HG03139 (cell line): ENCODE measurements around the gene DGKD.
"Not testable (repeated sequence)": the region's sequence is repeated elsewhere in the genome, so short reads cannot be mapped to it uniquely, and the experiment has no call there.

Source experiments
- ATAC-seq: cut with Tn5 transposase; IDR thresholded peaks from one replicate; pipeline ENCODE4 v1.9.1; 2021; ENCODE audit not compliant: unreplicated experiment

The DGKD gene

DNA sequence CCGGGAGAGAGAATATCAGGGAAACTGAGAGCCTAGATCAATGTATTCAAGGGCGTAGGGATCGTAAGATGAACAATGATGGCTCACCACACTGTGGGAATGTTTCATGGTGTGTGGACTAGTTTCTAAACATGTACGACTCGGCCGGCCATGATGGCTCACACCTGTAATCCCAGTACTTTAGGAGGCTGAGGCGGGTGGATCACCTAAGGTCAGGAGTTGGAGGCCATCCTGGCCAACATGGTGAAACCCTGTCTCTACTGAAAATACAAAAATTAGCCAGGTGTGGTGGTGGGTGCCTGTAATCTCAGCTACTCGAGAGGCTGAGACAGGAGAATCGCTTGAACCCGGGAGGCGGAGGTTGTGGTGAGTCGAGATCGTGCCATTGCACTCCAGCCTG is 18.2 kb upstream of the DGKD start:
- ATAC-seq = not testable (repeated sequence)

DNA sequence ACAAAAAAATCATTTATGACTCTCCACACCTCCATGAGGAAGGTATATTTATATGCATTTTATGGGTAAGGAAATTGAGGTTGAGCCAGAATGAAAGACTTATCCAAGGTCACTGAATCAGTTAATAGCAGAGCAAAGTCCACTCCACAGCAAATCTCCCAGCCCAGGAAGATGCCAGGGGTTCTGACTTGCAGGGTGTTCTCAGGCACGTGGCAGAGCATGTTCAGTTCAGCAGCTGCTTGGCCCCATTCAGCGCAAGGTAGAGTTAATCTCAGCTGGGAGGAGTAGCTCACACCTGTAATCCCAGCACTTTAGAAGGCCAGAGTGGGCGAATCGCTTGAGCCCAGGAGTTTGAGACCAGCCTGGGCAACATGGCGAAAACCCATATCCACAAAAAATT is 17.8 kb upstream of the DGKD start:
- ATAC-seq = no peak

DNA sequence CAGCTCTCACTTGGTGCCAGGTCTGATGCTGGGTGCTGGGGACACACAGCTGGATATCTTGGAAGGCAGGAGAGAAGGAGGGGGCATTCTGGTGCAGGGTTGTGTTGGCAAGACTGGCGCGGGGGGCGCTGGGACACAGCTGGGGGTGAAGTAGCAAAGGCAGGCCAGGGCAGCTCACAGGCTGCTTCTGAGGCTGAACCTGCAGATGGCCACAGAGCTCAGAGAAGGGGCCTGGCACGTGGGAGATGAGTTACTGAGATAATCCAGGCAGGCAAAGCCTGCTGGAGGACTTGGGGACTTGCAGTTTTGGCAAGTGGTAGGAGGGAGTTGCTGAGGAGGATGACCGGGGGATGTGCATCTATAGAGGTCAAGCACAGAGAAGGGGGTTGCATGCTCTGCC is 16.2 kb upstream of the DGKD start:
- no peak for ATAC-seq

DNA sequence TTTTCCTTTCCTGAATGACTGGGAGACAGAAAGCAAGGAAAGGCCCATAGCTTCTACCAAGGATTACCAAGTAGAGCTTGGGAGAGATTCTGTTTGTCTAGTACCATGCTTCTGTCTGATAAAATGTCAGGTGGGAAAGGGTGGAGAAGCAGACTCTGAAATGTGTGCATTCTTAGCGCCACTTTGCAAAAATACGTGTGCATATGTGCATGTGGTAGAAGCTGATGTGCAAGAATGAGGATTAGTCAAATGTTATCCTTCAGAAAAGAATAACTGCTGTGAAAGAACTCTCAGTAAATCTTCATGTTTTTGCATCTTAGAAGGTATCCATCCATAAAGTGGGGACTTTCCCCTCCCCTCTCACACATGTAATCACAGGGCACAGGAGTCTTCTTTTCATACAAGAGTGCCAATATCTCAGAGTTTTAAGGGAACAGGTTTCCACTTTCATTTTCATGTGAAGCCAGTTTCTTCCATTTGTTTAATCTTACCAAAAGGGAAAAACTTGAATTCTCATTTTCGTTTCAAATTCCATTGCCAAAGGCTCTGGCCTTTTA is 15.4 kb upstream of the DGKD start:
- no peak for ATAC-seq

DNA sequence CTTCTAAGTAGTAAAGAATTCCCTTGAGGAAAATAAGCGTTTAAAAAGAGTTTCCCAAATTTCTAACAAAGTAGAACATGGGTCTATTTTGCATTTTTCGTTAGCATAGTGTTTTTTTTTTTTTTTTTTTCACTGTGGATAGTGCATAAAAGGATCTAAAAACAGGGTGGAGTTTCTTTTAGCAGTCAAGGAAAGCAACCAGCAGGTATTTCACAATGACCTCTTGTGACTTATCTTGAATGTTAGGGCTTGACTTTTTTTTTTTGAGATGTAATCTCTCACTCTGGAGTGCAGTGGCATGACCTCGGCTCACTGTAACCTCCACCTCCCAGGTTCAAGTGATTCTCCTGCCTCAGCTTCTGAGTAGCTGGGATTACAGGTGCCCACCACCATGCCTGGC is 14.9 kb upstream of the DGKD start:
- ATAC-seq = no peak

DNA sequence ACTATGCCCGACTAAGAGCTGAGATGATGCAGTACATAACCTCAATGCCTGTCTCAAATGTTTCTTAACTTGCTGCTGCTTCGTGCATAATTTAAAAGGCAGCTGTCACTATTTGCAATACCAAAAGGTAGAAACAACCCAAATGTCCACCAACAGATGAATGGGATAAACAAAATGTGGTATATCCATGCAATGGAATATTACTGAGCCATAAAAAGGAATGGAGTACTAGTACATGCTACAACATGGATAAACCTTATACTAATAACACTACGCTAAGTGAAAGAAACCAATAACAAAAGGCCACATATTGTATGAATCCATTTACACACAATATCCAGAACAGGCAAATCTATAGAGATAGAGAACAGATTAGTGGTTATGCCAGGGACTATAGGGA is 13.0 kb upstream of the DGKD start:
- no peak for ATAC-seq

DNA sequence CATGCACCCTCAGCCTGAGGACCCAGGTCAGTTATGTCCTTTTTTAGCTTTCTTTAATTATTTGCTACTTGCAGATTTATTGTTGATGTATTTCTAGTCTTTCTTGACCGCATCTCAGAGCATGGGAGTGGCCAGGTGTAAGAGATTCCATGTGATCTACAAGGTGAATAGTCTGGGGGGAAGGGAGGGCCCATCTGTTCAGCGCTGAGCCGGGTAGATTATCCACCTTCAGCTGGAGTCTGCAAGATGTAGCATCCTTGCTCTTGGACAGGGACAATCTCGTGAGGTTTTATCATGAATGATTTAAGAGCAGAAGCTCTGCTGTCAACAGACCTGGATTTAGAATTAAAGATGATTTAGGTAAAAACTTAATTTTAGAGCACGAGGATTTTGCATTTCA is 12.0 kb upstream of the DGKD start:
- no peak for ATAC-seq

DNA sequence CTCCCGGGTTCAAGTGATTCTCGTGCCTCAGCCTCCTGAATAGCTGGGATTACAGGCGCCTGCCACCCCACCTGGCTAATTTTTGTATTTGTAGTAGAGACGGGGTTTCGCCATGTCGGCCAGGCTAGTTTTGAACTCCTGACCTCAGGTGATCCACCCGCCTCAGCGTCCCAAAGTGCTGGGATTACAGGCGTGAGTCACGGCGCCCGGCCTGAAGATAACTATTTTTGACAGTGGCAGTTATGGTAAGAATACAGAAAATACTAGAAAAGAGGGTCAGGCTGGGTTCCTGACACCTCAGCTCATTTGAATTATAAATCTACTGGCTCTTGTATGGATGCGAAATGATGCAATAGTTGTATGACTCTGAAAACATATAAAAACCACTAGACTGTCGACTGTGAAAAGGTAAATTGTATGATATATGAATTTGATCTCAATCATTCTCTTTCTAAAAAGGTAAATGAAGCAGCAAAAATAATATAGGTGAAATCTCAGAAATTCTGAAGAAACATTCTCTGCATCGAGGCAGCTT is 11.1 kb upstream of the DGKD start:
- ATAC-seq = no peak

DNA sequence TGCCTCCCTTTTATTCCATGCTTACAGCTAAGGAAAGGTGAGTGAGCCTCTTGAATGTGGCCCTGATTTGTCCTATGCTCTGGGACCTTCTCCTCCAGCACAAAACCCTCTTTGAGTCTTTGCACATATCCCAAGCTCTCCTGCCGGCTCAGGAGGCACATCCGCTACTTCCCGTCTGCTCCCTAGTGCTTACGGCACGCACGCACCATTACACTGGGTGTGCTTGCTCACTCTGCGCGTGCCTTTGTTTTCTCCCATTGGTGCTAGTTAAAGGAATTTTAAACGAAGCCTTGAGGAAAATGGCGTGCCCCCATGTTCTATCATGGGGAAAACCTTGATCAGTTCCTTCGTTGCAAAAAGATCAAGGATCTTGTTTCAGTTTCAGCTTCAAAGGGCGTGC is 7.9 kb upstream of the DGKD start:
- ATAC-seq = no peak

DNA sequence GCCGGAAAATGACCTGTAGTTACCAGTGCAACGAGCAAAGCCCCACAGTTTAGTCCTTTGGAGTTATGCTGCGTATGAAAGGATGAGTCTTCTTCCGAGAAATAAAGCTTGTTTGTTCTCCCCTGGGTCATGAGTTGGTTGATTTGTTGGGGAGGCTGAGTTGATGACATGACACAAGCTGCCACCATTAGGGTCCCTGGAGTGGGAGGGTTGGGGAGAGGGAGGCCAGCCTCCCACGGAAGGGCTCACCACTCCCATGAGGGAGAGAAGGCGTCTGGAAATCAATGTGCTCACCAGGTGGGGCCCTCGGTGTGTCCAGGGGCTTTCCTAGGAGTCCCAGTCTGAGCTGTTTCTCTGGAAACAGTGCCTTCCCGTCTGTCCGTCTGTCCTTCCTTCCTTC is 7.4 kb upstream of the DGKD start:
- ATAC-seq = no peak

DNA sequence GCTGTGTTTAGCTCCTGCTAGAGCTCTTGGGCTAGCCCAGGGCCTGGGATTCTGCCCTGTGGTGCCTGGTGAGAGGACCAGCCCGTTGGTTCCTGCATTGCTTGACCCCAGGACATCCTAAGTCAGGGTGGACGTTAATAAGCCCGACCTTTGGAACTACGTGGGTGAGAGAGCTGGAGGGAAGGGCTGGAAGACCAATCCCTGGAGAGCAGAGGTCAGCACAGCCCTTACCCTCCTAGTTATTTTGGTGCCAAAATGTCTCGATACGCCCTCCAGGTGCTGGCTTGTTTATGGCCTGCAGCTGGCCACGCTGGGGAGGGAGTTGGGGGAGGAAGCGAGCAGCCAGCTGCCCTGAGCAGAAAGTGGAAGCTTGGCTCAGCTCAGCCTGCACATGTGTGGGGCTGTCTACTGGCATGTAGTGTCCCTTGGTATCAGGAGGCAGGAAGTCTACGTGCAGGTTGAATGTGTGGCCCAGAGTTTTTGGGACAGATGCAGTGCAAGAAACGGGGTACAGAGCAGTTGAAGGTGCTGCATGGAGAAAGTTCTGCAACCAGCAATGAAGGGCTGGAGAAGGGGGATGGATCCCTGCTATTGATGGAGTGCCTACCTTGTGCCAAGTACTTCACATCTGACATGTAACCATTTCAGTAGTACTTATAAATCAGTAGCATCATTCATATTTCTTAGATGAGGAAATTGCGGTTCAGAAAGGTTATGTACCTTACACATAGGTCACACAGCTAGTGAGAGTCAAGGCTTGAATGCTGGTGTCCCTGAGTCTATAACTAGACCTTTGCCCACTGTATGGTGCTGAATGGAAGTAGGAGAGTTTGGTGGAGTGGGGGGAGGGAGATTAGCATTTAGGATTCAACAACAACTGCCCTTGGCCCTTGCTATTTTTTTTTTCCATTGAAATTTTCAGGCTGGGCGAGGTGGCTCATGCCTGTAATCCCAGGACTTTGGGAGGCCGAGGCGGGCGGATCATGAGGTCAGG is 5.0 kb upstream of the DGKD start:
- ATAC-seq = no peak

DNA sequence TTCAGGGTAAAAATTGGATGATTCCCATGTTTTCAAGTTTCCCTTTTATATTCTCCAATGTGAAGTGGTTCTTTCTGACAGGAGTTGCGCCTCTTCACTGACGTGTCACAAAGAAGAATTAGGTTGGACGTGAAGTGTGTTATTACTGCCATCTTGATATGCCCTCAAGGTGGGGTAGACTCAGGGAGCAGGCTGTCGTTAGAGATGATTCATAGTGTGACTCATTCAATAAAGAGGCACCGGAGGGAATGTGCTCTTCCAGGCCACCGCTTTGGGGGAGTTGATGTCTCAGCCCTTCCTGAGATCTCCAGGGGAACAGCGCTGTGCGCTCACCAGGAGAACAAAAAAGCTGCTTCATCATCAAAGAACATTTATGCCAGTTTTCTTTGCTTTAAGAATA is 3.6 kb upstream of the DGKD start:
- no peak for ATAC-seq

DNA sequence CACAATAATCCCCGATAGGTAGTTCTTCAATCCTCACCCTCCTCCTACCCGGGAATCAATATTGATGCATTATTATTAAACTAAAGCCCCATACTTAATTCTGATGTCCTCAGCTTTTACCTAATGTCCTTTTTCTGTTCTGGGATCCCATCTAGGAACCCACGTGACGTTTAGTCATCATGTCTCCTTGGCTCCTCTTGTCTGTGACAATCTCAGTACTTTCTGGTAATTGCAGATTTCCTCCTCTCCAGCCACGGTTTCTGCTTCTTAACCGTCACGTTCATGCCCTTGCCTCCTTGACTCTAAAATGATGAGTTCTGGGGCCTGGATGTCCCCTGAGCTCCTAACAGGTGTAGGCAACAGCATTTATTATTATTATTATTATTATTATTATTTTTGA is 2.9 kb upstream of the DGKD start:
- ATAC-seq = no peak

DNA sequence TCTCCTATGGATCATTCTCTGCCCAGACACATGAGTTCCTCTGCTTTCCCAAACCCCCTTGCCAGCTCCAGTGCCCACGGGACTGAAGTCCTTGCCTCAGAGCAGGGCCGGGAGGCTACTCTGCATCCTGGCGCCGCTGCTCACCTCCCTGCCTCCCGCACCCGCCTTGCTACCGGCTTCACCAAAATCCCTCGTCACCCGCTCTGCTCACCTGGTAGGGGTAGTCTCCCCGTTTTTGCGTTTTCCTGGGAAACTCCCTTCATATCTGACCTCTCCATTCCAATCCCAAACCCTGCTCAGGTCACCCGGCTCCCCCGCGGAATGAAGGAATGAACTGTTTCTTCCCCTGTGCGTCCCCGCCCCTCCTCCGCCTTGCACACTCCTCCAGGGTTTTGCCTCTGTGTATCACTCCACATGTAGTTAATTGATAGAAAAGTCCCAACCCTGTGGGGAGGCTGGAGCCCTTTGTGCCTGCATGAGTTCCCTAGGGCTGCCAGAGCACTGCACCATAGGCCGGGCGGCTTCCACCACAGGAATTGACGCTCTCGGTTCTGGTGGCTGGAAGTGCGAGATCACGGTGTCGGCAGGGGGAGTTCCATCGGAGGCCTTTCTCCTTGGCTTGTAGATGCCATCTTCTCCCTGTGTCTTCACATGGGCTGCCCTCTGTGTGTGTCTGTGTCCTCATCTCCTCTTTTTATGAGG is 2.0 kb upstream of the DGKD start:
- no peak for ATAC-seq

DNA sequence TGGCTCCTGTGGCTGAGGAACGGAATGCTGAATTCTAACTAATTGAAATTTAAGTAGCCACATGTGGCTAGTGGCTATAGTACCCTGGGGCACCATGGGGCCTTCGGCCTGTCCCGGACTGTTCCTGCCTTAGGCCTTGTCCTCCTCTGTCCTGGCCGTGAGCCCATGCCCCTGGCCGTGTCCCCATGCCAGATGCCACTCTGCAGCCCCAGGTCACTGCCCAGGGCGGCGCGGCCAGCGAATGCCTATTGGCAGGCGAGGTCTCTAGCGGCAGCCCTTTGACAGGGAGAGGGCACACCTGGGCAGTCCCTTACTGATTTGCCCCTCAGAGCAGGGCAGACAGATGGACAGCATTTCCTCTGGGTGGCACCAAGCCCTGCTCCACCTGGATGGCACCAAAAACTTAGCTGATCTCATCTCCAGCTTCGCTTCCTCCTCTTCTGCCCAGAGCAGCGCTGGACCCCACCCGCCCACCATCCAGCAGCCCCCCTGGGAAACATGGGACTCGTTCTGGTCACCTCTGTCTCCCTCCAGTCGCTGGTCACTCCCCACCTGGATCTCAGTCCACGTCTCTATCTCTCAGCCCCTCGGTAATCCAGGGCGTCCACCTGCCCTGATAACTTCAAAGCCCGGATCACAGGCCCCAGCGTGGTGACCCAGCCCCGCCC is 1.1 kb upstream of the DGKD start:
- ATAC-seq = peak; percentile 4

DNA sequence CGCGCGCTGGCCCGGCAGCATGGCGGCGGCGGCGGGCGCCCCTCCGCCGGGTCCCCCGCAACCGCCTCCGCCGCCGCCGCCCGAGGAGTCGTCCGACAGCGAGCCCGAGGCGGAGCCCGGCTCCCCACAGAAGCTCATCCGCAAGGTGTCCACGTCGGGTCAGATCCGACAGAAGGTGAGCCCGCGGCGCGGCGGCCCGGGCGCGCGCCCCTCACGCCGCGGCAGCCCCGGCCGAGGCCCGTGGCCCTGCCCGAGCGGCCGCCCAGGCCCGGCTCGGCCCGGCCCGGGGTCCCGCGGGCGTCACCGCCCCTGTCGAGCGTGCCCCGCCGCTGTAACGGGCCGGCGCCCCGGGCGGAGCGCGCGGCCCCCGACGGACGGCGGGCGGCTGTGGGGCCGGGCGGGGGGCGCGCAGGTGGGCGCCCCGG is 218 bp downstream of the DGKD start:
- ATAC-seq = peak; percentile 7

DNA sequence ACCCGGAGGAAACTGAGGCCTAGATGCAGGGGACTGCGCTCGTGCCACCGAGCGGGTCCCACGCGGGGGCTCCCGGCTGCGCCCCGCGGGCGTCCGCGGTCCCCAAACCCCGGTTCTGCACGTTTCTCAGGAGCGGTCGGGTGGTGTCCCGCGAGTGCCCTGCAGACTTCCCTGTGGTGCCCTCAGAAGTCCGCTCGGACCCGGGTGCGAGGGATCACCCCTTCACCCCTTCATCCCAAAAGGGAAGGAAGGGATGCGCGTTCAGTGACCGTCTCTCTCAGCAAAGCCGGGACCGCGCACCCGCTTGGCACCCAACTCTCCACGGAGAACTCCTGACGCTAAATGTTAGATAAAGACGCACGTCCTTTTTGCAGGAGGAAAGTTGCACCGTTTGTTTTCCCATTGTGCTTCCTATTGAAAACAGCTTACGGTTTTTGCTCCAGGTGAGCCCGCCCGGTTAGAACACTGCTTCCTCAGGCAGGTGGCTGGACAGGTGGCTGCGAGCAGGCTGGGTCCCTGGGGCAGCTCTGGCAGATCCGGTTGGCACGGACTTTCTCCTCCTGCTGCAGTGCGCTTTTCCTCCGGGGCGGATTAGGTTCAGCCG is 779 bp downstream of the DGKD start:
- peak; percentile 5 for ATAC-seq

DNA sequence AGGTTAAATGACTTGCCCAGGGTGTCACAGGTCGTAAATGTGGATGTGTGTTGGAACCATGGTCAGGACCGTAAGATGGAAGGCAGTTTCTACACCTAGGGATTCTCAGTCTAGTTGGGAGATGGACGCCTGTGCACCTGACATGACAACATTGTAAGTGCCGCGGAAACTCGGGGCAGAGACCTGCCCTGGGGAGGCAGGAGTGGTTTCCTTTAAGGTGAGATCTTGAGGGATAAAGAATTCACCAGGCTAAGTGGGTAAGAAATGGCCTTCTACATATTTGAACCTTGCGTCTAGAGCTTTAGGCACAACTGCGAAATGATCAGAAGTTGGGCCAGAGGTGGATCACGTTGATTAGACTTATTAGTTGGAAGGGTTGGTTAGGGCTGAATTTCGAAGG is 1.6 kb downstream of the DGKD start:
- ATAC-seq = no peak

DNA sequence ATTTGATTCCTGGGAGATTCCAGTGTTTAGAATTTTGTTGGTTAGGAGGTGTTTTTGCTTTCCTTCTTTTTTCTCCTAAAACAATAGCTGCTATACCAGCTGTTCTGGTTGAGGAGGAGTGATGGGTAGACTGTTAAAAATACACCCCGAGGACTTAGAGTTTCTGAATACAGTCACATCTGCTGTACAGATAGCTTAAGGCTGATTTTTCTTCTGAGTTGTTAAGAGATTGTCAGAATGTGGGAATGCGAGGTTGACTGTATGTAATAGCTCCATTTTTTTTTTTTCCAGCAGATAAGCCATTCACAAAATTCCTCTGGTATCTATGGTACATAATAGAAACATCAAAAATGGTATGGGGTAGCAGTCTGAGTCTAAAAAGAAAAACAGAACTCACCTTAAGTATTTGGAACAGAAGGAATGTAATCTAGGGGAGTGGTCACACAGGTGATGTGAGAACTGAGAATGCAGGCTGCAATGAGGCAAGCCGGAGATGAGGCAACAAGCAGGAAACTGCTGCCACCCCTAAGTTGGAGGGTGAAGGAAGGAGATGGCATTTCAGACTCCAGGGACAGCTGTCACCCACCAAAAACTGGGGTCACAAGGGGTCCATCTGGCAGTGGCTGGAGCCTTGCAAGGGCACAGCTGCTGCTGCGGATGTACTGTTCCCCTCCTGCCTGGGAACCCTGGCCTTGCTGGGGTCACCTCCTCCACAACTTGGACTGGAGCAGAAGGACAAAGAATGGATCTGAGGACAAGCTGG is 2.4 kb downstream of the DGKD start:
- ATAC-seq = no peak

DNA sequence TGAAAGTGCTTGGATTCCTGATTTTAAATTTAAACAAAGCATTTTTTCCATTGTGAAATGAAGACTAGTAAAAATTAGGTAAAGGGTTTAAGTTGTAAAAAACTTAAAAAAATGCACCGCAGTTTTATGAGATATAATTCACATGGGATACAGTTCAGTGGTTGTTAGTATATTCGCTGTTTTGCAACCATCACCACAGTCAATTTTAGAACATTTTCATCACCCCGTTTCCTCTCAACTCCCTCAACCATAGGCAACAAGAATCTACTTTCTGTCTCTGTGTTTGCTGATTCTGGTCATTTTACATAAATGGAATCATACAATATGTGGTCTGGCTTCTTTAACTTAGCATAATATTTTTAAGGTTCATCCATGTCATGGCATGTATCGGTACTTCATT is 4.0 kb downstream of the DGKD start:
- no peak for ATAC-seq
